ACHN (cell line): ENCODE data around the gene DPY30.
"Not testable (repeated sequence)": the region's sequence is repeated elsewhere in the genome, so short reads cannot be mapped to it uniquely, and the experiment has no call there.

Source experiments
- DNase-seq: peaks from one replicate; pipeline ENCODE4 v3.0.0-alpha.2; 2015
- in situ Hi-C: cut with HindIII; loops from 2 replicates; pipeline ENCODE4 v1.10.0; 2017; ENCODE audit warnings: low sequenced_read_pairs, low pct_ligation_motif_present, low pct_unique_long_range_greater_than_20kb

The DPY30 gene

DNA sequence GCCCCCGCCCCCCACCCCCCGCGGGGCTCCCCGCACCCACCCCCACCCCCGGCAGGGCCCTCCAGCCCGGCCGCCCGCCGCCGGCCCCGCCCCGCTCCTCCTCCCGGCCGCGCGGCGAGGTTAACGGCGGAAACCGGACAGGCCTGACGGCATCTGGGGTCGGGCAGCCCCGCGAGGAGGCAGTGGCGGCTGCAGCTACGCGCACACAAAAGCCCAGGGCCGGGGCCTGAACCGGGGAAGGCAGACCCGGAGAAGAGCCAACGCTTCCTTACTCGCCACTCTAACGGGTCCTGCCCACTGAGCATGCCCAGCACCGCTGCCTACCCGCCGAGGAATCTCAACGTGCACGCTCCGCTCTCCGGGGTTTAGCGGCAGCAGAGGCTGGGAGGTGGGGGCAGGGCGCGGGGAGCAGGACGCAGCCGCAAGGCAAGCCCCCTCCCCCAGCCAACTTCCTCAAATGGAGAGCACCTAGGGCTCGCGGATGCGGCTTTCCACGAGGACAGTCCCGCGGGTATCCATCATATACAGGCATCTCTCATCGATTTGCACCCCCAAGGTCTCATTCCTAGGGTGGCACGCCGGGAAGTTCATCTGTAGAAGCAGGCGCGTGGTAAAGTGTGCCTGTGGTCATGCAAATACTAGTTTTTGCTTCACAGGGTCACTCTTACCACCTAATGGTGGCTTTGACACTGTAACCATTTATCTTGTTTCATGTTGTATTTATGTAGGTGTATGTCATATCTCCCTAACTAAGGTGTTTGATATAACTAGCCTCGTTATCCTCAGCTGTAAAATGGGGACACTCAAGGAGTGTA lies 28.7 kb downstream of the DPY30 start, which contains the start of gene MEMO1:
MEMO1 (minus strand) TSS at position 339 of the 815 bp plus-strand sequence. CDS start 761 bp downstream, outside the sequence.
- in situ Hi-C loops = no loop called here
- peak; percentile 94 for DNase-seq

- peak; percentile 48 for DNase-seq
- in situ Hi-C loops = not testable (repeated sequence)
Observed at GRCh38 chr2:32010280-32010669, 29.3 kb downstream of the DPY30 start.

DNA sequence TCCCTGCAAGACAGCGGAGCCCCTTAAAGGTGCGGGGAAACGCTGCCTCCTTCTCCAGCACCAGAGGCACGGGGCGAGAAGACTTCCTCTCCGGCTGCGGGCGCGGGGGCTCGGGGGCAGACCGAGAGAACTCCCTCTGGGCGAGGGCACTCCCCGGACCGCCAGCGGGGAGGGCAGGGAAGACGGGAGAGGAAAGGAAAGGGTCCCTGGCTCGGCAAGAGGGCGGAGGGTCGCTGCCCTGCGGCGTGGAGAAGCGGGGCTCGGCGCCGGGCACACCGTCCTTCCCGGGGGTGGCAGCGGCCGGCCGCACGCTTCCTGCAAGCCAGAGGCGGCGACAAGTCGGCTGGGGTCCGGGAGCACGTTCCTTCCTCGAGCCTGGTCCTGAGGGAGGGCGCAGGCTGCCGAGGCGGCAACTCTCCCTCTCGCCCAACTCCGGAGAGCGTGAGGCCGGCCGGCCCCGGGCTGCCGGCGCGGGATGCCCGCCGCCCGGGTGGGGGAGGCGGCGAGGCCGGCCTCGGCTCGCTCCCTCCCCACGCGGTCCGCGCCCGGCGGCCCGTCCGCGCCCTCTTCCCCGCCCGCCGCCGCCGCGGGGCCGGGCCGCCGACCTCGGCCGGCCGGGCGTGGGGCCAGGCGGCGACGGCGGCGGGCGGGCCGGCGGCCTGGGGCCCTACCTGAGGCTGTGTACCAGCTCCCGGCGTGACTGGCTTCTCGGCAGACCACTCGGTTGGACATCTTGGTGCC lies 29.9 kb downstream of the DPY30 start:
- in situ Hi-C loops = no loop called here
- peak; percentile 30 for DNase-seq

DNA sequence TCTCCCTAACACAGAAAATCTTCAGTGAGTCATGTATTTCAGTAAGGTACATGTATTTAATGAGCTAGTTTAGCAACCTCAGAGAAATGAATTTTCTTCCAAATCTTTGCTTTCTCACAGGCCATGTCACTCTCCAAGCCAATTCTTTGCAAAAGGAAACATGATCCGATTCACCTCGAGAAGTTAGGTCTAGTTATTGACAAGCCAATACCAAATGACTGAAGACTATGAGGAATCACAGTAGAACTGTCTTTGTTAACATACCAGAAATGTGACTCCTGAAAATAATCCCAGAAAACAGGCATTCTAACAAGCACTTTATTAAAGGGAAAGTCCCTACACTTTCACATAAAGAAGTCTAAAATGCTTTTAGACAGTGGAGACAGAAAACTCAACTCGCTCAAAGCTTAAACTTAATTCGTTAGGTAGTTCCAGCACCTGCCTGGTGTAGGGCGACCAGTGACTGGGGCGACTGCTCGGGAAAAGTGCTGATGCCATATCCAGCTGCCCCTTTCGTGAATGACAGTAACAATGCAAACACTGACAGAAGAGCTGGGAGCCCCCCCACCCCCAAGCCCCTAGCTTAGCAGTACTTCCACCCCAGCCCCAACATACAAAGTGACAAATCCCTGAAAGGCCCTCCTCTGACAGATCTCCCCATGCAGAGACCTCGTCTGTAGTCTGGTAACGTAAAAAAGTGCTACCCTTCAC lies 30.6 kb downstream of the DPY30 start:
- peak; percentile 14 for DNase-seq
- in situ Hi-C loops = no loop called here

- in situ Hi-C loops = no loop called here
- DNase-seq = no peak
Observed at GRCh38 chr2:32007121-32007391, 32.5 kb downstream of the DPY30 start.

GRCh38 chr2:32005371-32005976 lies 34.1 kb downstream of the DPY30 start:
- in situ Hi-C loops = no loop called here
- DNase-seq = no peak

- DNase-seq = no peak
- in situ Hi-C loops = no loop called here
Observed at GRCh38 chr2:32003791-32004190, 35.8 kb downstream of the DPY30 start.

DNA sequence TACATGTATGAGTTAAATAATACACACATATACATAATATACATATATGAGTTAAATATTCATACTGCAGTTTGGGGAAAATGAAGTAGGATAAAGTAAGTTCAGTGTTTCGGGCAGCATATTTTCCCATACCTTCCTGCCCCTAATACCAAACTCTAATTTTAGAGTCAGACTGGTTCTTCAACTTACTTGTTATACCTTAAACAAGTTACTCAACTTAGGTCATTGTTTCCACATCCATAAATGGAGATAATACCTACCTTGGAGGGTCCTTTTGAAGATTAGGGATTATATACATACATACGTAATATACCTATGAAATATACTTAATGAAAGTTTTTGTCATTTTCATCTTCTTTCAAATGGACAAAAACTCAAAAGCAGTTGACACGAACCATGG lies 37.2 kb downstream of the DPY30 start:
- in situ Hi-C loops = no loop called here

GRCh38 chr2:31999438-31999837 lies 40.2 kb downstream of the DPY30 start:
- no peak for DNase-seq
- in situ Hi-C loops = no loop called here

More for the DNA sequence above, 37.2 kb downstream of the DPY30 start:
- no peak for DNase-seq

DNA sequence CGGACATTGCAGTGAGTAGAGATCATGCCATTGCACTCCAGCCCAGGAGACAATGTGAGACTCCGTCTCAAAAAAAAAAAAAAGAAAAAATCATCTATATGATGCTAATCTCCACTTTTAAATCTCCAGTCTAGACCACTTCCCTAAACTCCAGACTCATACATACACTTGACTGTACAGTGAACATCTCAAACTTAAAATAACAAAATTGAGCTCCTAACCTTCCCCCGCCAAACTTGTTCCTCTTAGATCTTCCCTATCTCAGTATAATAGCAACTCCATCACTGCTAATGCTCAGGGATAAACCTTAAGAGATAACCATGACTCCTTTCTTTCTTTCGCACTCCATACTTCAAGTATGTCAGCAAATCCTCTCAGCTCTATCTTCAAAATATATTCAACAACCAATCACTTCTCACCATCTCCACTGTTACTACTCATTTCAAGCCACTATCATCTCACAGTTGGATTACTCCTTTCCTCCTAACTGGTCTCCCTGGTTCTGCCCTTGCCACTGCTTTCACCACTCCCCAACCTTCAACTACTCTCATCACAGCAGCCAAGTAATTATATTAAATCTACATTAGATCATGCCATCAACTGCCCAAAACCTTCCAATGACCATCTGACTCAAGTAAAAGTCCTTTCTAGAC lies 40.7 kb downstream of the DPY30 start:
- in situ Hi-C loops = no loop called here
- no peak for DNase-seq

GRCh38 chr2:31997653-31998052 lies 42.0 kb downstream of the DPY30 start:
- in situ Hi-C loops = no loop called here
- no peak for DNase-seq

DNA sequence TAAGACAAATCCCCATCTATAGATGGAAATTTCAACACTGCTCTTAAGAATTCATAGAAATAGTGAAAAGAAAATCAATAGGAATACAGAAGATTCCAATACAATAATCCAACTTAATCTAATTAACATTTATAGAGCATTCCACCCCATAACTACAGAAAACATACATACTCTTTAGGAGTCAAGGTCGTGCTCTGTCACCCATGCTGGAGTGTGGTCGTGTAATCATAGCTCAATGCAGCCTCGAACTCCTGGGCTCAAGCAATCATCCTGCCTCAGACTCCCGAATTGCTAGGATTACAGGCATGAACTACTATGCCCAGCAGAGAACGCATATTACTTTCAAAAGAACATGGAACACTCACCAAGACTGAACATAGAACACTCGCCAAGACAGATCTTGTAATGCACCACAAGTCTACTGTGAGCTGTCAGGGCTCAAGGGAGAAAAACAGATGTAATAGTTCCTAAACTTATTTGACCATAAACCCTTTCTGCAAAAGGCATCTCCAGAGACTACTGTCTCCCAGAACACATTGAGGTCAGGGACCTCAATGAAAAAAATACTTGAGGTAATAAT lies 42.9 kb downstream of the DPY30 start:
- in situ Hi-C loops = no loop called here
- DNase-seq = no peak

- DNase-seq = peak; percentile 27
- in situ Hi-C loops = no loop called here
Observed at GRCh38 chr2:31992934-31993333, 46.7 kb downstream of the DPY30 start.

DNA sequence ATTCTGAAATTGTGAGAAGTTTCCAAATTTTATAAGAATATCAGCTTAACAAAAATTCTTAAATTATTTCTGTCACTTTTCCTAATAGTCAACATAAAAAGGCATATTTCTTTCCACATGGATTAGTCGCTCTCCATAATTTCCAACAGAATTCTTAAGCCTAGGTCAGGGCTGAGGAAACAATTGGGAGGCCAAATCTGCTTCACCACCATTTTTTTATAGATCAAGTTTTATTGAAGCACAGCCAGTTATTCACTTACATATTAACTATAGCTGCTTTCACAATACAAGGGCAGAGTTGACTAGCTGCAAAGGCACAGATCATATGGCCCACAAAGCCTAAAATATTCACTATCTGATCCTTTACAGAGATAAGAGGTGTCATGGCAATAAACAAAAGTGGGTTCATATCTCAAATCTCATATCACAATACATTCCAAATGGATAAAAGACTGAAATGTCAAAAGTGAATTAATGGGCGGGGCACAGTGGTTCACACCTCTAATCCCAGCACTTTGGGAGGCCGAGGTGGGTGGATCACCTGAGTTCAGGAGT lies 47.5 kb downstream of the DPY30 start:
- DNase-seq = peak; percentile 32
- in situ Hi-C loops = no loop called here

DNA sequence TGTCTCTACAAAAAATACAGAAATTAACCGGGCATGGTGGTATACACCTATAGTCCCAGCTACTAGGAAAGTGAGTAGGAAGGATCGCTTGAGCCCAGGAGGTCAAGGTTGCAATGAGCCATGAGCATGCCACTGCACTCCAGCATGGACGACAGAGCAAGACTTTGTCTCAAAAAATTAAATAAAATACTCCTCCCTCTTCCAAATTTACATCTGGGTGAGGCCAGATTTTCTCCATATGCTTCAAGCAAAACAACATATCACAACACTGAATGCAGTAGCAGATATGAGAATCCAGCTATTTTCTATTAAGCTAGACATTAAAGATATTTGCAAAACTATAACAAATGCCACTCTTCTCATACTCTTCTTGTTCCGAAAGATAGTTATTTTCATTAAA lies 49.7 kb downstream of the DPY30 start:
- in situ Hi-C loops = no loop called here
- no peak for DNase-seq

GRCh38 chr2:31987454-31988220 lies 52.0 kb downstream of the DPY30 start:
- in situ Hi-C loops = no loop called here
- peak; percentile 12 for DNase-seq

DNA sequence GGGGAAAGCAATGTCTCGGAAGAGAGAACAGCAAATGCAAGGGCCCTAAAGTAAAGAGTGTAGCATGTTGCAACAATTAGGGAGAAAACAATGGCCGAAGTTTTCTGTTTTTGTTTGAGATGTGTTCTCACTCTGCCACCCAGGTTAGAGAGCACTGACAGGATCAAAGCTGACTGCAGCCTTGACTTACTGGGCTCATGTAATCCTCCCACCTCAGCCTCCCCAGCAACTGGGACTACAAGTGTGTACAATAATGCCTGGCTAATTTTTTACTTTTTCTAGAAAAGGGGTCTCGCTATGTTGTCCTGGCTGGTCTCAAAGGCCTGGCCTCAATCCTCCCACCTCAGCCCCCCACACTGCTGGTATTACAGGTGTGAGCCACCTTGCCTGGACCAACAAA lies 52.7 kb downstream of the DPY30 start:
- in situ Hi-C loops = no loop called here

More for the DNA sequence above, 52.7 kb downstream of the DPY30 start:
- DNase-seq = no peak
